C4-2B (cell line): Measurements from ENCODE around the gene GNAL.

ENCODE experiments used
- H3K27ac ChIP-seq: fragments of 450-650 bp; 2 replicates; pipeline ENCODE4 v1.5.1; 2017
- ZFX ChIP-seq: fragments of 450-650 bp; IDR thresholded peaks from 2 replicates; pipeline ENCODE4 v1.6.1; 2017
- TF ChIP-seq, protein P1 (sequence below): fragments of 450-650 bp; conservative IDR thresholded peaks from 2 replicates; pipeline ENCODE4 v1.5.1; 2017; ENCODE audit warnings: mild to moderate bottlenecking

GNAL gene

DNA sequence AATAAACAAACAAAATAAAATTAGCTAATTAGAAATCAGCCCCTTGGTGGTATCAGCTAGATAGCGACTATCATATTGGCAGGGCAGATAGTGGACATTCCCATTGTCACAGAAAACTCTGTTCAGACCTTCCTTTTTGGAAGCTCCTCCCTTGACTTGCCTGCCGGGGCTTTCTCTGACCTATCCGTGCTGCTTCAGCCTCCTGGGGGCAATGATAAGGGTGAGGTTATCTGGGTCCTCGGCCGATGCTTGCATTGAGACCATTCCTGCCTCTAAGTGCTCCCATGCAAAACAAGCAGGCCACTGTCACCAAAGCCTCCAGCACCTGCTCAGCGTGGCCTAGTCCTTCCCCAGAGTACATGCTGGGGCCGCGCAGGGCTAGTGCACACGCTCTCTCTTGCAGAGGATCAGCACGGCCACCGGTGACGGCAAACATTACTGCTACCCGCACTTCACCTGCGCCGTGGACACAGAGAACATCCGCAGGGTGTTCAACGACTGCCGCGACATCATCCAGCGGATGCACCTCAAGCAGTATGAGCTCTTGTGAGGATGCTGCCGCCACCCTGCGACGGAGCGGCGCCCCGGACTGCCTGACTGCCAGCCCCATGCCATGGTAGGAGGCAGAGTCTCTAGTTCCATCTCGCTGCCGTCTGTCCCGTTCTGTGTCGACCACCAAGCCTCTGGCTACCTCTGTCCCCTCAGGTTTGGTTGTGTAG, 191.7 kb downstream of the GNAL start:
- TF ChIP-seq, protein P1, sequence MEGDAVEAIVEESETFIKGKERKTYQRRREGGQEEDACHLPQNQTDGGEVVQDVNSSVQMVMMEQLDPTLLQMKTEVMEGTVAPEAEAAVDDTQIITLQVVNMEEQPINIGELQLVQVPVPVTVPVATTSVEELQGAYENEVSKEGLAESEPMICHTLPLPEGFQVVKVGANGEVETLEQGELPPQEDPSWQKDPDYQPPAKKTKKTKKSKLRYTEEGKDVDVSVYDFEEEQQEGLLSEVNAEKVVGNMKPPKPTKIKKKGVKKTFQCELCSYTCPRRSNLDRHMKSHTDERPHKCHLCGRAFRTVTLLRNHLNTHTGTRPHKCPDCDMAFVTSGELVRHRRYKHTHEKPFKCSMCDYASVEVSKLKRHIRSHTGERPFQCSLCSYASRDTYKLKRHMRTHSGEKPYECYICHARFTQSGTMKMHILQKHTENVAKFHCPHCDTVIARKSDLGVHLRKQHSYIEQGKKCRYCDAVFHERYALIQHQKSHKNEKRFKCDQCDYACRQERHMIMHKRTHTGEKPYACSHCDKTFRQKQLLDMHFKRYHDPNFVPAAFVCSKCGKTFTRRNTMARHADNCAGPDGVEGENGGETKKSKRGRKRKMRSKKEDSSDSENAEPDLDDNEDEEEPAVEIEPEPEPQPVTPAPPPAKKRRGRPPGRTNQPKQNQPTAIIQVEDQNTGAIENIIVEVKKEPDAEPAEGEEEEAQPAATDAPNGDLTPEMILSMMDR, result no peak
- TF ChIP-seq ZFX, result no peak
- H3K27ac ChIP-seq, result no peak overlapping the region

DNA sequence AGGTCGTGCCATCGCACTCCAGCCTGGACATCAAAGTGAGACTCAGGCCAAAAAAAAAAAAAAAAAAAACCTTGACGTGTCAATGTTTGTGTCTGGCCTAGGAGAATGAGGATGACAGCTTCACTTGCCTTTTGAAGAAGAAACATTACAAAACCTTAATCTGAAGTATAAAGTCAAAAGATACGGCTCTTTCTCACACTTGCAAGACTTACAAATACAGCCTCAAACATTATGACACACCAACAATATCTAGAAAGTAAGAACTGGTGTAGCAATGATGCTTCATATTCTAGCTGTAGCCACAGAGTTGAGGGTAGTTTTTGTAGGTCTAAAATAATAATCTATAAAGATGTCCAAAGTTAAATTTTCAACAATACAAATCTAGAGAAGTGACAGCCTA, 193.6 kb downstream of the GNAL start:
- H3K27ac ChIP-seq, result no peak overlapping the region
- TF ChIP-seq, protein P1, result no peak
- no peak for TF ChIP-seq ZFX

DNA sequence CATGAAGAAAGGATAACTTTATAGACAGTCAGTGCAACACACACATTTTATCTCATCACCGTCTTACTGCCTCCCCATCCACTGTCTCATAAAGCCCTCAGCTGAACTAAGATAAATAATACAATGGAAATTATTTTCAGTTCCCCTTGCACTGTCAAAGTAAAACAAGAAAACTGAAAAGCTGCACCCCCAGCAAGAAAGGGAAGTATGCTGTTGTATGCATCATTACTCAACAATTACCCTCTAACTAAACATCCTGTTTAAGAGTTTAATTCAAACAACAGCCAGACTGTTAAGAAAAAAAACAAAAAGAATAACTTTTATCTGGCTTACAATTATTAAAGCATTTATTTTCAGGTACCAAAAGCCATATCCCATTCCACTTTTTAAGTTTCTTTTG, 194.1 kb downstream of the GNAL start:
- TF ChIP-seq, protein P1, result no peak
- H3K27ac ChIP-seq, result no peak overlapping the region

DNA sequence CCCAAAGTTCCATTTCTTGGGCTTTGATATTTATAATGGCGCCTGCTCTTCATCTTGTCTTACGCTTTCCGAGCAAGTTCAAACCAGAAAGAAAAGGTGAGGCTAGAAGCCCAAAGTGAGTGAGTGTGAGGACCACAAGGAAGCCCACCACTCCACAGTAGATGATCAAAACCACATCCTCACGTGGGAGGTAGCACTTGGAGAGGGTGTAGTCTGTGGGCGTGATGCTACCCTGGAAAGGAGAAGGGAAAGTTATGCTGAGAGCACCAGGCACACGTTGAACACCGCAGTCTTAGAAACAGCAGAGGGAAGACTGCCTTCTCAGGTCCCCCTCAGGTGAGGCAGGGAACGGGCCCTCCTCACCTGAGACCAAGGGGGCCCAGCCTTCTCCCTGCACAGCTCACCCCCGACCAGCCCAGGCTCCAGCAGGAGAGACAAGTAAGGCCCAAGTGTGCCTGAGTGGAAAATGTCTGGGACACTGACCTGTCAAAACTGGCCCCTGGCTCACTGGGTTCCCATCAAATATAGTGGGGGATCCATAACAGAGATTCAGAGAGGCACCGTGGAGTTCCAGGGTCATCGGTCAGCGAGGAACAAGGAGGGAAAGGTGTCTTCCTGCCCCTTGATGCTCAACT, 195.4 kb downstream of the GNAL start:
- TF ChIP-seq, protein P1, result no peak
- no peak for TF ChIP-seq ZFX
- no peak overlapping the region for H3K27ac ChIP-seq

DNA sequence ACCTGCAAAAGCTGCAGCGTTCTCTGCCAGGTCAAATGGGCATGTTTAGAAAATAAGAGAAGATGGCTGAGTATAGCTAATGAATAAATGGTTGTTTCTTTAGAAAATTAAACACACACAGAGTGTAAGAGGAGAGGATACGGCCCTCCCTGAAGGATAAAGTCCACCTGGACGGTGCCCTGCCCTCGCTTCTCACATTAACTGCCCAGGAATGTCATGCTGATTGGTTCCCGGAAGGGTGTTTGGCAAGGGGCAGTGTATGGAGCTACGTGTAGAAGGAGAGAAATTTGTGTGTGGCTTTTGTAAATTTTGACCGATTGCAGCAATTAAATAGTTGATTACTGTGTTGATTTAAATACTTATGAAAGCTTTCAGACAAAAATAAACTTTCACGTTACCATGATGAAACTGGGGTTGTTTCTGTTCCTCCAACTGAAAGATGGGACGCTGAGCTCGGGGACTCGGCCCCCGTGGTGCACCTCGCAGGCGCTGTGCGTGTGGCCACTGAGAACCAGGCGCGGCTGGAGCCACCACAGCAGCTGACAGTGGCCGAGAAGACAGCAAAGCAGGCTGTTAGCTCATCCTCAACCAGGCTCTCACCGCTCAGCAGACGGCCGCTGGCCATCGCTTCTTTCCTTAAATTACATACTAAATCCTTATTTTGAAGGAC, 196.3 kb downstream of the GNAL start:
- H3K27ac ChIP-seq, result no peak overlapping the region
- no peak for TF ChIP-seq ZFX
- TF ChIP-seq, protein P1, result no peak

DNA sequence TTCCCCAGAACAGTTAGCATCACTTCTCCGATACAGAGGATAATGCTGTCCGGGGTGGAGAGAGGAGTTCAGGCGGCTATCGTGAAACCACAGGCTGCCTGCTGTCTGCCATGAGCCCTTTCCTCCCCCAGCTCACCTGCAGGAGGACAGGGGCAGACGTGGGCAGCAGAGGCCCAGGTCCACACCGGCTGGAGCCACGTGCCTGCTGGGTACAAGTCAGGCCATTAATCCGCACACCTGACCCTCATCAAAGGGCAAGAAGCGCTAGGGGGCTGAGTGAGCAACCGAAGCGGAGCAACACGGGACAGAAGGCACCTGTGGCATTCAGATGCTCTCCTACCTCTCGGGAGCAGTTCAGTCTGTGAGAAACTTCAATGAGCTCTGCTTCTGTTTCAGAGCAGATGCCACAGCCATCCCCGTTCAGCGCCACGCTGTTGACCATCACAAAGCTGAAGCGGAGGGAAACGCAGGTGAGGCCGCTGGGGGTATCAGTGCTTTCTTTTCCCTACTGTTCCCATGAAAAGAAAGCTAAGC, 197.6 kb downstream of the GNAL start:
- no peak overlapping the region for H3K27ac ChIP-seq
- TF ChIP-seq ZFX, result no peak
- TF ChIP-seq, protein P1, result no peak
